Activated CD8-positive, alpha-beta T cell treated with anti-CD3 and anti-CD28 coated beads for 36 hours (primary cell): ENCODE data around the gene NIPAL1. TPM values are rescaled to one million over a fixed set of nuclear protein-coding genes. Genes with fewer than 3 reads are reported as not detected.

Experiments used
- ATAC-seq: fragments of 200-7000 bp; cut with Tn5 transposase; one replicate; pipeline ENCODE4 v1.10.0; 2021; ENCODE audit warnings: mild to moderate bottlenecking, moderate library complexity
- CTCF ChIA-PET: fragments of 350-600 bp; sonication (Branson Sonifier 250); formaldehyde crosslinking; loops from one replicate; lab custom pipeline; 2021; ENCODE audit warnings: antibody characterized with exemption; lab: Charles Lee
- POLR2A ChIA-PET: fragments of 350-600 bp; sonication (Branson Sonifier 250); formaldehyde crosslinking; loops from one replicate; lab custom pipeline; 2021; ENCODE audit warnings: antibody characterized with exemption; lab: Charles Lee
- DNase-seq: peaks from one replicate; pipeline ENCODE4 v3.0.0-alpha.2; 2020
- H3K27ac Mint-ChIP-seq: one replicate; pipeline ENCODE4 v1.8.0; 2021; ENCODE audit warnings: mild to moderate bottlenecking, mixed read lengths
- H3K27me3 Mint-ChIP-seq: one replicate; pipeline ENCODE4 v1.8.0; 2021; ENCODE audit warnings: mixed read lengths
- H3K36me3 Mint-ChIP-seq: one replicate; pipeline ENCODE4 v1.8.0; 2021; ENCODE audit warnings: low read depth, mixed read lengths
- H3K4me1 Mint-ChIP-seq: one replicate; pipeline ENCODE4 v1.8.0; 2021; ENCODE audit warnings: low read depth, mixed read lengths
- H3K4me3 Mint-ChIP-seq: one replicate; pipeline ENCODE4 v1.8.0; 2021; ENCODE audit warnings: mild to moderate bottlenecking, moderate library complexity, mixed read lengths
- H3K9me3 Mint-ChIP-seq: one replicate; pipeline ENCODE4 v1.8.0; 2021; ENCODE audit warnings: mixed read lengths
- intact Hi-C: fragments of 100-400 bp; cut with micrococcal nuclease; formaldehyde crosslinking; loops from one replicate; pipeline ENCODE4 v1.10.0; 2022
- total RNA-seq, 2 experiments: library from RNA; stranded (reverse); gene quantifications; one replicate each; pipeline ENCODE4 v1.2.3, GENCODE V29; 2021
- TF ChIP-seq, protein P1 (sequence below): fragments of 200-600 bp; IDR thresholded peaks from one replicate; pipeline ENCODE4 v1.8.0; 2022; ENCODE audit warnings: antibody characterized with exemption, mild to moderate bottlenecking

The NIPAL1 gene
- total RNA-seq, 2 experiments from 2014 or later = 1.1 to 1.9 TPM

DNA sequence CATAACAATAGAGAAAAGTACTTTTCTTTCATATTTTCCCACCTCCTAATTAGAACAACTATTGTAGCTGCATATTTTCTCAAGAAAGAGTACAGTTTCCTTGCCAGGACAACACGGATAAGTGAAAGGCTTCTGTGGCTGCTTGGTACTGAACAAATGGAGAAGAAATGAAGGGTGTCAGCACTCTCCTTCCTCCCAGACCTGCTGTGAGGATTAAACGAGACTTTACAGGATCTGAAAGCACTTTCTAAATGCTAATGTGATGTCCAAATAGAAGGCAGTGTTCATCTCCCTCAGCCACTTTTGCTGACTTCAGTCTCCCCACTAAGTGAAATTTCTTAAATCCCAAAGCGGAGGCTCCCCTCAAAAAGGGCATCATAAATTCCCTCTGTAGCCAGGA lies 13.9 kb downstream of the NIPAL1 start:
- Mint-ChIP-seq H3K27me3 (no peaks in the 10 kb centered on the region), H3K4me3 (no peak overlapping the region), H3K9me3 (no peaks in the 10 kb centered on the region), H3K36me3 (peaks cover 6% of the 10 kb centered on the region), H3K4me1 (peaks cover 58% of the 10 kb centered on the region), H3K27ac (no peak overlapping the region)
- ChIA-PET POLR2A (no interaction called here), CTCF (interaction anchor here (1.0 to 9.5 kb wide), 2 partner anchors 12 to 54 kb away, joined by 4 to 90 read pairs; no protein-coding TSS in a partner anchor)
- intact Hi-C loops = loop anchor here (5.0 kb wide), 1 partner anchor 57 kb away; no protein-coding TSS in a partner anchor
- ATAC-seq (no peak), DNase-seq (no peak)
- TF ChIP-seq, protein P1, sequence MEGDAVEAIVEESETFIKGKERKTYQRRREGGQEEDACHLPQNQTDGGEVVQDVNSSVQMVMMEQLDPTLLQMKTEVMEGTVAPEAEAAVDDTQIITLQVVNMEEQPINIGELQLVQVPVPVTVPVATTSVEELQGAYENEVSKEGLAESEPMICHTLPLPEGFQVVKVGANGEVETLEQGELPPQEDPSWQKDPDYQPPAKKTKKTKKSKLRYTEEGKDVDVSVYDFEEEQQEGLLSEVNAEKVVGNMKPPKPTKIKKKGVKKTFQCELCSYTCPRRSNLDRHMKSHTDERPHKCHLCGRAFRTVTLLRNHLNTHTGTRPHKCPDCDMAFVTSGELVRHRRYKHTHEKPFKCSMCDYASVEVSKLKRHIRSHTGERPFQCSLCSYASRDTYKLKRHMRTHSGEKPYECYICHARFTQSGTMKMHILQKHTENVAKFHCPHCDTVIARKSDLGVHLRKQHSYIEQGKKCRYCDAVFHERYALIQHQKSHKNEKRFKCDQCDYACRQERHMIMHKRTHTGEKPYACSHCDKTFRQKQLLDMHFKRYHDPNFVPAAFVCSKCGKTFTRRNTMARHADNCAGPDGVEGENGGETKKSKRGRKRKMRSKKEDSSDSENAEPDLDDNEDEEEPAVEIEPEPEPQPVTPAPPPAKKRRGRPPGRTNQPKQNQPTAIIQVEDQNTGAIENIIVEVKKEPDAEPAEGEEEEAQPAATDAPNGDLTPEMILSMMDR = no peak

DNA sequence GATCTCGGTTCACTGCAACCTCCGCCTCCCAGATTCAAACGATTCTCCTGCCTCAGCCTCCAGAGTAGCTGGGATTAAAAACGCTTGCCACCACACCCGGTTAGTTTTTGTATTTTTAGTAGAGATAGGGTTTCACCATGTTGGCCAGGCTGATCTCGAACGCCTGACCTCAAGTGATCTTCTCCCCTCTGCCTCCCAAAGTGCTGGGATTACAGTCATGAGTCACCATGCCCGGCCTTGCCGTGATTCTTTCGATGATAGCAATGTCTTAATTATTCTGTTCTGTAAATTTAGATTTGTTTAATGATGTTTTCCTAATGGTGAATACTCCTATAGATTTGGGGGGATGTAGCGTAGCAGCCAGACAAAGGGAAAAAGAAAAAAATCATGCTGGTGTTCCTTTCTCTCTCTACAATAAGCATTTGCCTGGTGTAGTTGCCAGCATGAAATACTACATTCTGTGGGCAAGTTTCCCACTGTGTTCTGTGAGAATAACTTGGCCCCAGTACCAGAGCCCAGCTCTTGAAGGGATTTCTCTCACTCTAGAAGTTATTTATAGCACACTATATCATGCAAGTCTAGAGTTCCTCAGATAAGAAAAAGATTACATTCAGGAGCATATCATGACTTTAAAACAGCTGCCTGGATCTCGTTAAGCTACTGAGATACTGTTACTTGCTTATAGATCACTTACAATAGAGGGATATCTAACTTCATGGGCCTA lies 15.4 kb downstream of the NIPAL1 start:
- Mint-ChIP-seq H3K27me3 (no peaks in the 10 kb centered on the region), H3K27ac (no peak overlapping the region), H3K9me3 (peaks cover 6% of the 10 kb centered on the region), H3K4me1 (peaks cover 70% of the 10 kb centered on the region), H3K4me3 (no peak overlapping the region), H3K36me3 (peaks cover 15% of the 10 kb centered on the region)
- ChIA-PET POLR2A (interaction anchor here (0.7 to 1.2 kb wide), 2 partner anchors 15 to 16 kb away, joined by 3 to 5 read pairs; partner anchors contain the start of genes CNGA1 and NIPAL1), CTCF (interaction anchor here (0.9 to 9.5 kb wide), 9 partner anchors 13 to 106 kb away, joined by 3 to 90 read pairs (median 6); no protein-coding TSS in a partner anchor)
- TF ChIP-seq, protein P1 = no peak
- ATAC-seq = no peak
- intact Hi-C loops = loop anchor here (2.0 to 5.0 kb wide), 2 partner anchors 15 to 55 kb away; no protein-coding TSS in a partner anchor
- DNase-seq = no peak

DNA sequence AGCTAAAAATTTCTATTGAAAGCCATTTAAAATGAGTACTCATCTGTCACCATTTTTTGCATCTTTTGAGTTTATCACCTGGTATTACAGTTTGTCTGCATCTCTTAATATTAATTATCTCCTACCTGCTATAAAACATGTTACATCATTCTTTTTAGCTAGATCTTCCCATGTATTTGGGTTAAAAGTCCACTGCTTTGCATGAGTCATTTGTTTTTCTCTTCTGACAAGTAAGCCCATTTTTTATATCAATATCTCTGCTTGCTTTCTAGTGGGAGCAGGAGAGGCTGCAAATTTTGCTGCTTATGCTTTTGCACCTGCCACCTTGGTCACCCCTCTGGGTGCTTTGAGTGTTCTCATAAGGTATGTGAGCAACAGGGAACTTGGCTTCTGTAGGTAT lies 16.1 kb downstream of the NIPAL1 start:
- no peak for DNase-seq
- ATAC-seq = no peak
- peaks cover 15% of the 10 kb centered on the region for H3K36me3 Mint-ChIP-seq
- ChIA-PET CTCF (interaction anchor here (0.9 to 9.5 kb wide), 9 partner anchors 8 to 81 kb away, joined by 3 to 90 read pairs (median 10); no protein-coding TSS in a partner anchor), POLR2A (interaction anchor here (0.7 to 1.2 kb wide), 2 partner anchors 15 to 16 kb away, joined by 3 to 5 read pairs; partner anchors contain the start of genes CNGA1 and NIPAL1)
- H3K4me3 Mint-ChIP-seq = no peak overlapping the region
- TF ChIP-seq, protein P1 = no peak
- H3K27ac Mint-ChIP-seq = no peak overlapping the region
- no peaks in the 10 kb centered on the region for H3K27me3 Mint-ChIP-seq
- intact Hi-C loops = loop anchor here (2.0 to 5.0 kb wide), 2 partner anchors 14 to 55 kb away; no protein-coding TSS in a partner anchor
- H3K9me3 Mint-ChIP-seq = peaks cover 6% of the 10 kb centered on the region
- peaks cover 69% of the 10 kb centered on the region for H3K4me1 Mint-ChIP-seq

DNA sequence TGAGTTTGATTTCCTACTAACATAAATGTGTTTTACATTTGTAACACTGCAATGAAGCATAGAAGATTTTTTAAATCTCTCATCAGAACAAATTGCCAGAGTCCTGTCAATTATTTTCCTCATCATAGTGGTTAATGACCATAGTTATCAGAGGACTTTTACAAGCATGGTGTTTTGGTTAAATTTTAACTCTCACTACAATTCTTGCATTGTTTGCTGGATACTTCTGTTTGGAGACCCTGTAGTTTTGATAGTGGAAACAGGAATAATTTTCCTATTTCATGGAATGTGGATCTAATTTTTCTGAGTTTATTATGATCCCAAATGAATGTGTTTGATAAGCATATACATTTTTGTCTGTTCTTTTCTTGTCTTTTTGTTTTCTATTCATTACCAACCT lies 16.8 kb downstream of the NIPAL1 start:
- no peak for DNase-seq
- Mint-ChIP-seq H3K36me3 (peaks cover 15% of the 10 kb centered on the region), H3K27me3 (no peaks in the 10 kb centered on the region), H3K4me1 (peaks cover 63% of the 10 kb centered on the region), H3K4me3 (no peak overlapping the region), H3K9me3 (peaks cover 6% of the 10 kb centered on the region), H3K27ac (no peak overlapping the region)
- intact Hi-C loops = loop anchor here (2.0 to 5.0 kb wide), 2 partner anchors 13 to 54 kb away; no protein-coding TSS in a partner anchor
- ChIA-PET POLR2A (no interaction called here), CTCF (interaction anchor here (0.7 to 9.5 kb wide), 18 partner anchors 8 to 135 kb away, joined by 3 to 90 read pairs (median 7); no protein-coding TSS in a partner anchor)
- no peak for ATAC-seq
- TF ChIP-seq, protein P1 = no peak
